ENCODE data around the gene SLC15A2.

The SLC15A2 gene

DNA sequence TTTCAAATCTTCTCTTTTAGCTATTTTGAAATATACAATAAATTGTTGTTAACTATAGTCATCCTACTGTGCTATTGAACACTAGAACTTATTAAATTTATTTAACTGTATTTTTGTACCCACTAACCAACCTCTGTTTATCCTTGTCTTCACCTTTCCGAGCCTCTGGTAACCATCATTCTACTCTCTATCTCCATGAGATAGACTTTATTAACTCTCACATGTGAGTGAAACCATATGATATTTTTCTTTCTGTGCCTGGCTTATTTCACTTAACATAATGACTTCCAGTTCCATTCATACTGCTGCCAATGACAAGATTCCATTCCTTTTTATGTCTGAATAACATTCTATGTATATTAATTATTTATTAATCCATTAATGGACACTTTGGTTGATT lies 15.8 kb upstream of the SLC15A2 start:
- H3K27ac ChIP-seq (ENCODE audit: insufficient read depth, low read length, poor library complexity, severe bottlenecking): no peak overlapping the region
- no peaks in the 10 kb centered on the region for H3K36me3 ChIP-seq (ENCODE audit: control insufficient read depth, insufficient read depth, low read length)
- no peak for DNase-seq
- no peaks in the 10 kb centered on the region for H3K9me3 ChIP-seq (ENCODE audit: control insufficient read depth, low read length)
- H3K4me1 ChIP-seq (ENCODE audit: control insufficient read depth, insufficient read depth, low read length, poor library complexity, severe bottlenecking): no peaks in the 10 kb centered on the region
- no peaks in the 10 kb centered on the region for H3K27me3 ChIP-seq (replicated peaks; ENCODE audit: control insufficient read depth, insufficient read depth, low read length, poor library complexity, severe bottlenecking)
- H3K4me3 ChIP-seq (ENCODE audit: insufficient read depth, low read depth, low read length, poor library complexity, severe bottlenecking): no peak overlapping the region

DNA sequence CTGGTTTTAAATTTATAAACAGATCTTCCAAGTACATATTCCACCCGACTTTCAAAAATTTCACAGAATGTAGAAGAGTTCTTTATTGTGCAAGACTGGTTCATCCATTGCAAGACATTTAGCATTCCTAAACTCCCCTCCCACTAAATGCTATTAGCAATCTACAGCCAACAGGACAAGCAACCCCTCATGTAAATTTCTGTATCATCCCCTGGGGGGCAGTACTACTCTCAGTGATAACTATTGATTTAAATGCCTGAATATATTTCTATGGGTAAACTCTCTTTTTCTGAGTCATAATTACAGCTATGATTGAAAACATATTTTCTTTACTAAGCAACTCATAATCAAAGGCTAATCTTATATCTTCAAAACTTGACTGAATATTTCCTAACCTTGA lies 10.7 kb upstream of the SLC15A2 start:
- H3K9me3 ChIP-seq (ENCODE audit: control insufficient read depth, low read length): no peaks in the 10 kb centered on the region
- H3K27ac ChIP-seq (ENCODE audit: insufficient read depth, low read length, poor library complexity, severe bottlenecking): no peak overlapping the region
- DNase-seq: no peak
- no peaks in the 10 kb centered on the region for H3K4me1 ChIP-seq (ENCODE audit: control insufficient read depth, insufficient read depth, low read length, poor library complexity, severe bottlenecking)
- H3K36me3 ChIP-seq (ENCODE audit: control insufficient read depth, insufficient read depth, low read length): no peaks in the 10 kb centered on the region
- no peaks in the 10 kb centered on the region for H3K27me3 ChIP-seq (replicated peaks; ENCODE audit: control insufficient read depth, insufficient read depth, low read length, poor library complexity, severe bottlenecking)
- no peak overlapping the region for H3K4me3 ChIP-seq (ENCODE audit: insufficient read depth, low read depth, low read length, poor library complexity, severe bottlenecking)

DNA sequence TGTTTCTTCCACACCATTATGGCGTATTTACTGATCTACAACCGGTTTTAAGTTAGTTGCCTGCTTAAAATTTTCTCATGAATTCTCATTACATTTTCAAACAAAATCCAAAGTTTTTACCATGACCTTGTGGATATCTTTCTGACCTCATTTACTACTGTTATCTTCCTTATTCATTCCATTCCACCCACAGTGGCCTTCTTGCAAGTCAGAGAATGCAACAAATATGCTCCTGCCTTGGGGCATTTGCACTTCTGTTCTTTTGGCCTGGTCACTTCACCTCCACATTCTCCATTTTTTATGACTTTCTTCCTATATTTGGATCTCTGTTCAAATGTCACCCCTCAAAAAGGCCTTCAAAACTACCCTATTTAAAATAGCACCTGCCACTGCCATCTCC lies 8.8 kb upstream of the SLC15A2 start:
- no peak overlapping the region for H3K4me3 ChIP-seq (ENCODE audit: insufficient read depth, low read depth, low read length, poor library complexity, severe bottlenecking)
- no peak for DNase-seq
- H3K27ac ChIP-seq (ENCODE audit: insufficient read depth, low read length, poor library complexity, severe bottlenecking): no peak overlapping the region
- no peaks in the 10 kb centered on the region for H3K27me3 ChIP-seq (replicated peaks; ENCODE audit: control insufficient read depth, insufficient read depth, low read length, poor library complexity, severe bottlenecking)
- no peaks in the 10 kb centered on the region for H3K9me3 ChIP-seq (ENCODE audit: control insufficient read depth, low read length)
- no peaks in the 10 kb centered on the region for H3K4me1 ChIP-seq (ENCODE audit: control insufficient read depth, insufficient read depth, low read length, poor library complexity, severe bottlenecking)
- H3K36me3 ChIP-seq (ENCODE audit: control insufficient read depth, insufficient read depth, low read length): no peaks in the 10 kb centered on the region

DNA sequence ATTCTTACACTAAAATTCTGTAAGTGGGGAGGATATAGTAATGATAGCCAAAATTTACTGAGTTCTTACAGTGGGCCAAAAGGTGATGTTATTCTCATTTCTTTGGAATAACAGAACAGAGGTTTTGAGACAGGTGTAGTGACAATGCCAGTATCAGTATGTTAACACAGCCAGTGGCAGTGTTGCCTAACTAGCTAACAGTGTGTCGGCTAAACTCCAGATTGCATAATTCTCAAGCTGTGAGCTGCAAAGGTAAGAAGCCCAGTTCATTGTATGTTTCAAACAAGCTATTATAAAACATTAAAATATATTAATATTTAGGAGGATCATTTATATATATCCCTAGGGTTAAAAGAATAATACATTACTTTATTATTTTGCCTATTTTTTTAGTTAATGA lies 920 bp downstream of the SLC15A2 start:
- Histone ChIP-seq H3K4me1 (ENCODE audit: control insufficient read depth, insufficient read depth, low read length, poor library complexity, severe bottlenecking) (no peaks in the 10 kb centered on the region), H3K27me3 (replicated peaks; ENCODE audit: control insufficient read depth, insufficient read depth, low read length, poor library complexity, severe bottlenecking) (no peaks in the 10 kb centered on the region), H3K9me3 (ENCODE audit: control insufficient read depth, low read length) (no peaks in the 10 kb centered on the region), H3K4me3 (ENCODE audit: insufficient read depth, low read depth, low read length, poor library complexity, severe bottlenecking) (no peak overlapping the region), H3K36me3 (ENCODE audit: control insufficient read depth, insufficient read depth, low read length) (no peaks in the 10 kb centered on the region), H3K27ac (ENCODE audit: insufficient read depth, low read length, poor library complexity, severe bottlenecking) (no peak overlapping the region)
- no peak for DNase-seq

DNA sequence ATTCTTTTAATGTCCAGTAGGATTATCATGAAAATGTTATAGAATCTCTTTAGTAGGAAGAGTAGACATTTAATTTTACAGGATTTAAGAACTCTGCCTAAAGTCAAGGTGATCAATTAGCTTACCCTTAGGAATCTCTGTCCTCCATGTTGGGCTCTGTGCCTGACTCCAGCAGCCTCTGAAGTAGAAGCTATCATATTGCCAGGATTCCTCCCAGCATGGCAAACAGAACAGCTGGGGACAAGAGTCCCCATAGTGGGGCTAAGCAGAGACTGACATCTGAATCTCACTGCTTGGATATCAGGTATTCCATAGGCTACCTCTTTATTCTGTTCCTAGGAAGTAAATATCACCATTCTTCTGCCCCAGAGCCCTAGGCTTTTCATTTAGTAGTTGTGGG lies 1.5 kb downstream of the SLC15A2 start:
- no peaks in the 10 kb centered on the region for H3K36me3 ChIP-seq (ENCODE audit: control insufficient read depth, insufficient read depth, low read length)
- DNase-seq: no peak

DNA sequence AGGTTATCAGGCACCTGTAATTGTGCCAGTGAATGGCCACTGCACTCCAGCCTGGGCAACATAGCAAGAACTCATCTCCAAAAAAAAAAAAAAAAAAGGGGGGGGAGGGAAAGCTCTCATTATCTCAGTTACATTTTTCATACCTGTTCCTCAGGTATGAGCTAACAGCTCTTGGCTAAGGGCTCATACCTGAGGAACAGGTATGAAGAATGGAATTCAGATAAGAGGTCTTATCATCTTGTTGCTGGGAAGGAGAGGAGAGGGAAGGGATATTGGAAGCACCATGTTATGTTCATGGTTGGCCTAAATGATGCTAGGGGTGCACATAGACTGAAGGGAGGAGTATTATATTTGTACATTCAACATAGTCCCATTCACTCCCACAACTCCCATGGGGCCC lies 2.6 kb downstream of the SLC15A2 start:
- Histone ChIP-seq H3K4me1 (ENCODE audit: control insufficient read depth, insufficient read depth, low read length, poor library complexity, severe bottlenecking) (no peaks in the 10 kb centered on the region), H3K4me3 (ENCODE audit: insufficient read depth, low read depth, low read length, poor library complexity, severe bottlenecking) (no peak overlapping the region), H3K27ac (ENCODE audit: insufficient read depth, low read length, poor library complexity, severe bottlenecking) (no peak overlapping the region), H3K36me3 (ENCODE audit: control insufficient read depth, insufficient read depth, low read length) (no peaks in the 10 kb centered on the region), H3K27me3 (replicated peaks; ENCODE audit: control insufficient read depth, insufficient read depth, low read length, poor library complexity, severe bottlenecking) (no peaks in the 10 kb centered on the region), H3K9me3 (ENCODE audit: control insufficient read depth, low read length) (no peaks in the 10 kb centered on the region)
- DNase-seq: no peak

More for the DNA sequence above, 1.5 kb downstream of the SLC15A2 start:
- no peak overlapping the region for H3K4me3 ChIP-seq (ENCODE audit: insufficient read depth, low read depth, low read length, poor library complexity, severe bottlenecking)
- no peaks in the 10 kb centered on the region for H3K9me3 ChIP-seq (ENCODE audit: control insufficient read depth, low read length)
- H3K27me3 ChIP-seq (replicated peaks; ENCODE audit: control insufficient read depth, insufficient read depth, low read length, poor library complexity, severe bottlenecking): no peaks in the 10 kb centered on the region
- no peaks in the 10 kb centered on the region for H3K4me1 ChIP-seq (ENCODE audit: control insufficient read depth, insufficient read depth, low read length, poor library complexity, severe bottlenecking)
- no peak overlapping the region for H3K27ac ChIP-seq (ENCODE audit: insufficient read depth, low read length, poor library complexity, severe bottlenecking)

DNA sequence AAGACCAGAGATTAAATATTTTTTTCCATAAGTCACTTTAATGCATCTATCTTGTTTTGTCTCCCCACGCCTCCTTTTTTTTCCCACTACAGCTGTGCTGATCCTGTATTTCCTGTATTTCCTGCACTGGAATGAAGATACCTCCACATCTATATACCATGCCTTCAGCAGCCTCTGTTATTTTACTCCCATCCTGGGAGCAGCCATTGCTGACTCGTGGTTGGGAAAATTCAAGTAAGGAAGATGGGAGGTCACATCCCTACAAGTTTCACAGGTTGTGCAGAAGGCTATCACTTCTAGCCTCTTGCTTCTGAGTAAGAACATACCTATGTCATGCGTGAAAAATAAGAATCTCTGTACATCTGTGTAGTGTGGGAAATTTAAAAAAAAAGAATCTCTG lies 3.1 kb downstream of the SLC15A2 start:
- no peak overlapping the region for H3K27ac ChIP-seq (ENCODE audit: insufficient read depth, low read length, poor library complexity, severe bottlenecking)
- no peaks in the 10 kb centered on the region for H3K4me1 ChIP-seq (ENCODE audit: control insufficient read depth, insufficient read depth, low read length, poor library complexity, severe bottlenecking)
- no peaks in the 10 kb centered on the region for H3K27me3 ChIP-seq (replicated peaks; ENCODE audit: control insufficient read depth, insufficient read depth, low read length, poor library complexity, severe bottlenecking)
- DNase-seq: no peak
- no peaks in the 10 kb centered on the region for H3K9me3 ChIP-seq (ENCODE audit: control insufficient read depth, low read length)
- no peaks in the 10 kb centered on the region for H3K36me3 ChIP-seq (ENCODE audit: control insufficient read depth, insufficient read depth, low read length)
- no peak overlapping the region for H3K4me3 ChIP-seq (ENCODE audit: insufficient read depth, low read depth, low read length, poor library complexity, severe bottlenecking)

DNA sequence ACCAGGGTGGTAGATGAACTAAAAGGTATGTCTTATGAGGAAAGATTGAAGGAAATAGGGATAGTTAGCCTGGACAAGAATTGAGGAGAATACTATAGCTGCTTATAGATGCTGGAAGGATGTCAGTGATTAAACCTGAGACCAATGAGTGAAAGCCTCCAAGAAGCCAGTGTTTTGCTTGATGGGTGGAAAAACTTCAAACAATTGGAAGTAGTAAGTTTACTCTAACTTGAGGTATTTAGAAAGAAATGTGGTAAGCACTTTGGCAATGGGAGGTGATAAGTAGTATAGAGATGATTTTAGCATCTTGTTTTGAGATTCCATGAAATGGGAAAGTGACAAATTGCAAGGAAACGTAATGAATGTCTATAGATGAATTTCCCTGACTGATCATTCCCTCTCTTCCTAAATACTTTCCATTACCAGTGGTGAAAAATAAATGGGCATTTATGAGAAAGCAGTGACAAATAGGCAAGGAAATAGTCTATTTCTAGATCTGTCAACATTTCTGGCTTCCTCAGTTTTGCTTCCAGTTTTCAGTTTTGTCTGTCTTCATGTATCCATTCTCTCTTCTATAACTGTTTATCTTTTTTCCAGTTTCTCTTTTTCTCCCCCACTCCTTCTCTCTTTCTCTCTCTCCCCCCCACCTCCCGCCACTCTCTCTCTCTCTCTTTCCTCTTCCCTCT lies 19.2 kb downstream of the SLC15A2 start:
- no peaks in the 10 kb centered on the region for H3K4me1 ChIP-seq (ENCODE audit: control insufficient read depth, insufficient read depth, low read length, poor library complexity, severe bottlenecking)
- H3K36me3 ChIP-seq (ENCODE audit: control insufficient read depth, insufficient read depth, low read length): no peaks in the 10 kb centered on the region
- no peaks in the 10 kb centered on the region for H3K27me3 ChIP-seq (replicated peaks; ENCODE audit: control insufficient read depth, insufficient read depth, low read length, poor library complexity, severe bottlenecking)
- H3K9me3 ChIP-seq (ENCODE audit: control insufficient read depth, low read length): no peaks in the 10 kb centered on the region
- H3K4me3 ChIP-seq (ENCODE audit: insufficient read depth, low read depth, low read length, poor library complexity, severe bottlenecking): no peak overlapping the region
- DNase-seq: no peak
- no peak overlapping the region for H3K27ac ChIP-seq (ENCODE audit: insufficient read depth, low read length, poor library complexity, severe bottlenecking)

DNA sequence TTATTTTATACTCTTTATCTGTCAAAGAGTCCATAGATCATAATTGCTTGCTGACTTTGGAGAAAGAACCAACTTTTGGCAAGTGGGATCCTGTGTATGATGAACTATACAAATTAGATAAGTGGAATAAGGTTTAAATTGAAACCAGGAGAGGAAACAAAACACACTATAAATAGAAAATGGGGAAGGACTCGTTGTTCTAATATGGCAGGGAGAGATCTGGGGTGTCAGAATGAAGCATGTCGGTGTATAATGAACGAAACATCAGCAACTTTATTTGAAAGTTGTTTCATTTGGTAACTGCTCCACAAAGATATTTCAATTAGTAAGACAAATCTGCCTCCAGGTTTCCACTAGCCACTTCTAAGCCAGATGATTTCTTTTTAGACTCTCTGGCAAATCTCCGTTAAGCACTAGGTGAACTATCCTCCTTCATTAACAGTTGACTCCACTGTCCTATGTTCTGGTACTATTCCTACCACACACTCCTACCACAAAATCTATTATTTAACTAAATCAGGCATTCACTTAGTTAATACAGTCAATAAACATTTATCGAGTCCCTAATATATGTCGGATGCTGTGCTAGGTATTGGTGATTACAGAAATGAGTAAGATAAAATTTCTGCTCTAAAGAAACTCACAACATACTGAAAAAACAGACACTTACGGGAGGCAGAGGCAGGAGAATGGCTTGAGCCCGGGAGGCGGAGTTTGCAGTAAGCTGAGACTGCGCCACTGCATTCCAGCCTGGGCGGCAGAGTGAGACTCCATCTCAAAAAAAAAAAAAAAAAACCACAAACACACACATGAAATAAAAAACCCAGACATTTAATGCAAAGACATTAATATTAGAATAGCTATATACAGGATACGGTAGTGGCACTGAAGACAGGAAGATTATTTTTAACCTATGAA lies 20.1 kb downstream of the SLC15A2 start:
- no peaks in the 10 kb centered on the region for H3K27me3 ChIP-seq (replicated peaks; ENCODE audit: control insufficient read depth, insufficient read depth, low read length, poor library complexity, severe bottlenecking)
- no peak for DNase-seq
- no peak overlapping the region for H3K4me3 ChIP-seq (ENCODE audit: insufficient read depth, low read depth, low read length, poor library complexity, severe bottlenecking)
- H3K36me3 ChIP-seq (ENCODE audit: control insufficient read depth, insufficient read depth, low read length): no peaks in the 10 kb centered on the region
- no peaks in the 10 kb centered on the region for H3K4me1 ChIP-seq (ENCODE audit: control insufficient read depth, insufficient read depth, low read length, poor library complexity, severe bottlenecking)
- no peak overlapping the region for H3K27ac ChIP-seq (ENCODE audit: insufficient read depth, low read length, poor library complexity, severe bottlenecking)
- H3K9me3 ChIP-seq (ENCODE audit: control insufficient read depth, low read length): no peaks in the 10 kb centered on the region

DNA sequence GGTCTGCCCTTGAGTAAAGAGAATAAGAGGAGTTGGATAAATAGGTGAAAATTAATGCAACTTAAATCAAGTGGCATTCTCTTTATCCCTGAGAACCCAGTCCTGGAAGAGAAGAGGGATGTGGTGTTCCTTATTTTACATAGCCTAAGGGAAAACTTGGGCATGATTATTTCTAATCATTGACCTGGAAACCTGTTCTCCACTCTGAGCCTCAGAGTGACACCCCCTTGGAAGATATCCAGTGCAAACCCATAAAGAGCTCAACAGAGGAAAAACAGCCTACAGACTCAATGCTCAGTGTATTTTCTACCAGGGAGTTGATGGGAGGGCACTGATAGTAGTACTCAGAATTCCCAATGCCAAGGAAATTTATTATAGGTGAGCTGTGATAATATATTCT lies 22.0 kb downstream of the SLC15A2 start:
- Histone ChIP-seq H3K27ac (ENCODE audit: insufficient read depth, low read length, poor library complexity, severe bottlenecking) (no peak overlapping the region), H3K4me3 (ENCODE audit: insufficient read depth, low read depth, low read length, poor library complexity, severe bottlenecking) (no peak overlapping the region), H3K4me1 (ENCODE audit: control insufficient read depth, insufficient read depth, low read length, poor library complexity, severe bottlenecking) (no peaks in the 10 kb centered on the region), H3K36me3 (ENCODE audit: control insufficient read depth, insufficient read depth, low read length) (no peaks in the 10 kb centered on the region), H3K27me3 (replicated peaks; ENCODE audit: control insufficient read depth, insufficient read depth, low read length, poor library complexity, severe bottlenecking) (no peaks in the 10 kb centered on the region), H3K9me3 (ENCODE audit: control insufficient read depth, low read length) (no peaks in the 10 kb centered on the region)
- DNase-seq: no peak
